ENCODE measurements around the gene RBFOX1.

RBFOX1 gene

DNA sequence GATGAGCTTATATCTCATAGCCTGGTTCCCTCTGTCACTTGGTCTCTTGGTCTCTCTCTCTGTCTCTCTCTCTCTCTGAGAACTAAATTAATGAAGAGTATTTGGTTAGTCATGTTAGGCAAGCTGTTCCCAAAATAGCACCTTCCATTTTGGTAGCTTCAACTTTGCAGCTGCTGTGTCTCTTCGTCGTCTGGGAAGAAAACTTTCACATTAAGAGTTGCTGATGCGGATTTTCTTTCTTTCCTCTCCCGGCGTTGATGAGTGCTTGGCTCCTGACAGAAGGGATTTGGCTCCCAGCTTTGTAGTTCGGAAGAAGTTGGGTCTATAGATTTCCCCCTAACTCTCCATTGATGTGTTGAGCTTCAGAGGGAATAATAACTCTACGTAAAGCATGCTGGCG is at the start of gene RBFOX1:
Gene RBFOX1 (plus strand): TSS at position 235 of the 400 bp plus-strand sequence.
- no peak for DNase-seq

DNA sequence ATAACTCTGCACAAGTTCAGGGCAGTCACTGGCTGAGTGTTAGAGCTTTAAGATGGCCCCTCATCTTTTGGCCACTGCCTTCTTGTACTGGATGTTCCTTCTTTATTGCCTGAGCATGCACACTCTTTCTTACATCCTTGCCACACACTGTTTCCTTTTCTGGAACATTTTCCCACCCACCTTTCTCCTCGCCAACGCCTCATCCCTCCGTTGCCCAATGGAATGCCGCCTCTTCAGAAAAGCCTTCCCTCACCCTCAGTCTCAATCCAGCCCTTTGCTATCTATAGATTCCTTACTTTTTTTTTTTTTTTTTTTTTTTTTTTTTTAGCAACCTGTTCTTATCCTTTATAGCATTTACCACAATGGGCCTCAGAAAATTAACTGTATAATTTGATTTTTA is 47.9 kb upstream of the RBFOX1 start:
- DNase-seq, result no peak

DNA sequence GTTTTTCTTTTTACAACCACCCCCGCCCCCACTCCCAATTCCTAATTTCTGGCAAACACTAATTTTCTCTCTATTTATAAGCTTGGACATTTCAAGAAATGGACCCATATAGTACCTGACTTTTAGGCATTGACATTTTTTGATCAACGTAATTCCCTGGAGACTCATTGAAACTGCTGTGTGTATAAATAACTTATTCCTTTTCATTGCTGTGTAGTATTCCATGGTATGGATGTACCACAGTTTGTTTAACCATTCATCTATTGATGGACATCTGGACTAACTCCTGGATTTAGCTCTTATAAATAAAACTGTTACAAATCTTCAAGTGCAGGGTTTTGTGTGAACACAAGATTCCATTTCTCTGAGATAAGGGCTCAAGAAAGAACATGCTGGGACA is 47.1 kb upstream of the RBFOX1 start:
- no peak for DNase-seq

DNA sequence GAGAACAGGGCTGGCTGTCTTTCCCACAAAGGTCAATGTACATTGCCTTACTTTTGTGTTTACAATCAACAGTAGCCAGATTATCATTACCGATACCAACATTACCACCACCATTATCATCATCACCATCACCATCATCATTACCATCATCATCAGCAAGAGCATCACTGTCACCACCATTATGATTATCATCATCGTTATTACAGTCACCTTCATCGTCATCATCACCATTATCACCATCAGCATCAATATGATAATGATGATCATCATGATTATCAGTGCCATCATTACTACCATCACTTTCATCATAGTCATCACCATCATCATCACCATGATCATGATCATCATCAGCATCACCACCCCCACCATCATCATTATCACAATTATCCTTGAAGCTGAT is 43.3 kb upstream of the RBFOX1 start:
- no peak for DNase-seq

DNA sequence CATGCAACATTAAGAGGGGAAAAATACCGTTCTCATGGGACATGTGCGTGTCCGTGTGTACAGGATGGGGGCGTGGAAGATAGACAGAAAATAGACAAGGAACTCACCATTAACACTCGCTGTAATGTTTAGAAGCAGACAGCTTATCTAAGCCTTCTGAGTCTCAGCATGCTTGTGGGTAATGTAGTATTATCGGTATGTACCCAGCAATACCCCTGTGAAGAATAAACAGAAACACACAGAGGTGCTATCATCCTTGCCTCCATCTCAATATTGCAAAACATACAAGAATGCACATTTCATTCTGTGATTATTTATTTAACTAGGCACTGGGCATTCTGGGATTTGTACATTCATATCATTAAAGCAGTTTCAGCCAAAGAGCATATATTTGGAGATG is 42.0 kb upstream of the RBFOX1 start:
- DNase-seq, result no peak

DNA sequence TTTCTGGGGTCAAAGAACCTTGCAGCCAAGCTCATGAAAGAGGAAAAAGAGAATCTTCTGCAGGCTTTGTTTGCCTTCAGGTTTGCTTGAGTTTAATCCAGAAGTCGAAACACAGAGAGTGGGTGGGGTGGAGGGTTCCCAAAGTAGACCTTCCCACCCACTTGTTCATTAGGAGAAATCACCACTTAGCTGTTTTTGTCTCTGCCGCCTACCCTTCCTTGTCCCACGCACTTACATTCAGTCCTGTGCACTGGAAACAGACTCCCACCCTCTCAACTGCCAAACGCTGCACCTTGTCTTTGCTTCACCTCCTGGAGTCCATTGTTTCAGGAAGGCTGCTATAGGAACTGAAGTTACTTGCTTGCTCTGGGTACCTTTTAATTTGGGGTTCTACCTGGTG is 38.6 kb upstream of the RBFOX1 start:
- no peak for DNase-seq

DNA sequence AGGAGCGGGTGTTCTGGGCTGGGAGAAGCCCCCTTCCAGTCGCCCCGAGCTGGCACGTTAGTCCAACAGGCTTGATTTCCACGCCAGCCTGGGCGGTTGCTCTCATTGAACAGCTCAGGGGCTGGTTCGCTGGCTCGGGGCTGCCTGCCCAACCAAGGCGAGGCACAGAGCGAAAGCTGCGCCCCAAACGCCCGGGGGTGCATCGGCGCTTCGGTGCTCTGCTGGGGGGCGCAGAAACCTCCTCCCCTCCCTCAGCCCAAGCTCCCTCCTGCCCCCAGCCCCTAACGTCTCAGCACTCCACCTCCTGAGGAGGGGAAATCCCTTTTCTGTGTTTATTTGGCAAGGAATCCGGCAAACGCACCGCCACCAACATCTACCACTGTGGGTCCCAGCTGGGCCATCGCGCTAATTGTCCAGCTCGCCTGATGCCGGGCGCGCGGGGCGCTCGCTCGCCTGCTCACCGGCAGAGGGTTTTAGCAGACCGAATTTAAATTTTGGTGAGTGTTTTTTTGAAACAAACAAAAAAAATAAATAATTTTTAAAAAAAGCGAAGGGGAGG is 29.5 kb upstream of the RBFOX1 start:
- no peak for DNase-seq

DNA sequence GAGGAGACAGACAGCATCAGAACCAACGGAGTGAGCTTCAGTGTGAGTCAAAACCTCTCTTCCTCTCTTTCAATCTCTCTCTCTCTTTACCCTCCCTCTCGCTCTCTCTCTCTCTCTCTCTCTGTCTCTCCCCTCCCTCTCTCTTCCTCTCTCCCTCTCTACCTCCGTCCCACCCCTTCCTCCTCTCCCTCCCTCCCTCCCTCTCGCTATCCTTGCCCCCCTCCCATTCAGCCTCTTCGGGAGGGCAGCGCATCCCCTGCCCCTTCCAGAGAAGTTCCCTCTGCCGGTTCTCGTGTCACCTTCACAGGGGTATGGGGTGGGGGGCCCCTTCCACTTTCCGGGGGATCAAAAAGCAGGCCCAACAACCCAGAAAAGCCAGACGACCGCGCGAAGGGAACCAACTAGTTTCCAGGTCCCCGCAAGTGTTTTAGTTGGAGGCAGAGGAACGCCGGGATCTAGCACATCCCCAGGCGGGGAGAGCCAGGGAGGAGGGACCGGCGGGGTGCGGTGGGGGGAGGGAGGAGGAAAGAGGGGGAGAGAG is 28.9 kb upstream of the RBFOX1 start:
- DNase-seq, result no peak

DNA sequence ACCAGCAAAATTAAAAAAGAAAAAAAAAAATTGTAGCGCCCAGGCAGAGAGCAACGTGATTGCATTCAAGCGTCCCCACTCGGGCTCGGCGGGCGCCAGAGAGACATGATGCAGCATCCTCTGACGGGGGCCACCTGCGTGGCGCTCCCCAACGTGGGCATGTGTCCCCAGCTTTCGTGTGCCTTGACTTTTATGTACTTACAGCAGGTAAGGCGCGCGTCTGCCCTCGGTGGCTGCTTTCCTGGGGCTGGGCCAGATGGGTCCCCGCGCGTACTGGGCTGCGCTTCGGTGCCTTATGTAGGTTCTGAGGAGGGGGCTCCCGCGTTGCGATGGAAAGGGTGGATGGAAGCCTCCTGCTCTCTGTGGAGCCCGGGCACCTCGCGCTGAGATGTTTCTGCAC is 28.4 kb upstream of the RBFOX1 start:
- DNase-seq, result no peak

DNA sequence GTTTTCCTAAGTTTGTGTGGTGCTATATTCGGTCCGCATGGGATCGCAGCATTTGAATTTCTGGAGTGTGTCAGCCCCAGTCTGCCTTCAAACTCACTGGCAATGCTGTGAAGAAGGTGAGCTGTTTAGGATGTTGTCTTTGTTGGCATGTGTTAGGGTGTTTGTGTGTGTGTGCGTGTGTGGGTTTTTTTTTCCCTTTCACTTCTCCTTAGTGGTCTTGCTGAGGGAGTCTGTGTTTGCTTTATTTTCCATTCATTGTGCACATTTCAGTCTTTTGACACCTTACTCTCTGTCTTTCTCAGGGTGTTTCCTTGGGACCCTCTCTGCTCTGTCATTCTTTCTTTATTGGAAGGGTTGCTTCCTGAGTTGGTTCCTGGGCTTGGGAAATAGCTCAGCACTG is 27.7 kb upstream of the RBFOX1 start:
- no peak for DNase-seq

DNA sequence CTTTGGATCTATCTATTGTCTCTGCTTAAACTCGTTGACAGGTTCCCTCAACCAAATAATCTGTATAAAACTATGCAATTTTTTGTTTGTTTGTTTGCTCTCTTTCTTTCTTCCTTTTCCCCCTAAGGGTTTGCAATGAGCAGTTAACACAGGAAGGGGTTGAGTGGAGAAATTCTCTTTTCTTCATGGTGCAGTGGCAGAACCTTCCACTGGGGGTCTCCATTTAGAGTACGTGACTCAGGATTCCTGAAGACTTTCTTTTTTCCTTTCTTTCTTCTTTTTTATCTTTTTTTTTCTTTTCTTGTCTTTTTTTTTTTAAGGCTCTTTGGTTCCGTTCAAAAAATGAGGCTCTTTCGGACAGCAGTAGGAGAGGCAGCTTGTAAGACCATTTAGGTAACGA is 19.5 kb upstream of the RBFOX1 start:
- DNase-seq, result no peak

DNA sequence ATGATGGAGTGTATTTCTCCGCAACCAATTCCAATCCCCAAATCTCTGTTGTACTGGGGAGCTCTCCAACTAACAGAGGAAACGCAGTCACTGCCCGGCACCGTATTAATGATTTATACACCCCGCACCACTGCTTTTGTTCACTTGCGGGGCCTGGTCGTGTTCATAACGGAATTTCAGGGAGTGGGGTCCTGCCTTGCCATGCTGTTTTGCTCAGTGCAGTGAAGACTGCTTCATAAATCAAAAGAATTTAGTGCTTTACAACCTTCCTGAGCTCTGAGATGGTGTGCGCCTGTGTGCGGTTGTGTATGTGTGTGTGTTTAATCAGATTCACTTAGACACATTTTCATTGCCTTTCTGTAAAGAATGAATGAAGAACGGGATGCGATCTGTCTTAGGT is 18.5 kb upstream of the RBFOX1 start:
- no peak for DNase-seq

DNA sequence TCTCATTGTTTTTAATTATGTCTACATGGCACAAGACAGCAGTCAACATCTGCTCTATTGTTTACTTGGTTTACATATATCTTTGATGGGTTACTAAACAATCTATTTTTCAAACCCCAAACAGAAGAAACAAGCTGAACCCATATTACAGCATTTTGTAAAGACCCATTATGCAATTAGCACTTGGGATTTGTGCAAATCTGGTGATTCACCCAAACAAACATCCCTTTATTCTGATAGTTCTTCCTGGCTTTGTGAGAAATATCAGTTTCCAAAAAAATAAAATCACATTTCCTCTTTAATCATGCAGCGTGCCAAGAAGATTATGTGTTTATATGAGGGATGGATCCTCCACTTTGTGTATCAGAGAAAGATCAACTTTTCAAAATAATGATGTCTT is 16.8 kb upstream of the RBFOX1 start:
- no peak for DNase-seq

DNA sequence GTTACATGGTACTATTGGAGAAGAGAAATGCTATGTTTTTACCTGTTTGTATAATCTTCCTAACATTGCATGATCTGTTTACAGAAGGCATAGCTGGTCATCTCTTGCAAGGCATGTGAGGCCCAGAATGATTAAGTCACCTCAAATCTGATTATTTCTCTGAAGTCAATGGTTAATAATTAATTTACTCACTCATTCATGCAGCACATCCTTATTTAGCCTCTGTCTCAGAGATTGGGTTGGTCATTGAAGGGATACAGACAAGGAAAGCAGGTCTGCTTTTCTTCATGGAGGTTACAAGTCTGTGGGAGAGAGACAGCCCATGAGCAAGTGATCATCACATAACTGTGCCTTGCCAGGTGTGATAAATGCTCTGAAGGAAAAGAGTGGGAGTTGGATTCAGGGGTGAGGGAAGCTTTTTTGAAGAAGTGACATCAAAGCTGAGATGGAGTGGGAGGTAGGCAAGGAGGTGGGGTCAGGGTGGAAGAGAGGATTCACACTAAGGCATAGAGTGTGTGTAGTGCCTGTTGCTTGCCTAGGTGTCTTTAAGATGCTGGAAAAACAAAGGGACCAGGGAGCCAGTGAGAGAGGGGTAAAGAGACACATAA is 16.3 kb upstream of the RBFOX1 start:
- DNase-seq, result no peak

DNA sequence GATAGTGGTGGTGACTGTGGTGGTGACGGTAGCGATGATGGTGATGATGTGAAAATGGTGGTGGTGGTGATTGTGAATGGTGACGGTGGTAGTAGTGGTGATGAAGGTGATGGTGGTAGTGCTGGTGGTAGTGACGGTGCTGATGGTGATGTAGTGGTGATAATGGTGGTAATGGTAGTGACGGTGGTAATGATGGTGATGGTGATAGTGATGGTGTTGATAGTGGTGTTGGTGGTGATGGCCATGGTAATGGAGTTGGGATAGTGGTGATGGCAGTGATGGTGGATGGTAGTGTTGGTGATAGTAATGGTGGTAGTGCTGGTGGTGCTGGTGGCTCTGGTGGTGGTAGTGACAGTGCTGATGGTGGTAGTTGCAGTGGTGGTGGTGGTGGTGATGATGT is 14.7 kb upstream of the RBFOX1 start:
- no peak for DNase-seq

DNA sequence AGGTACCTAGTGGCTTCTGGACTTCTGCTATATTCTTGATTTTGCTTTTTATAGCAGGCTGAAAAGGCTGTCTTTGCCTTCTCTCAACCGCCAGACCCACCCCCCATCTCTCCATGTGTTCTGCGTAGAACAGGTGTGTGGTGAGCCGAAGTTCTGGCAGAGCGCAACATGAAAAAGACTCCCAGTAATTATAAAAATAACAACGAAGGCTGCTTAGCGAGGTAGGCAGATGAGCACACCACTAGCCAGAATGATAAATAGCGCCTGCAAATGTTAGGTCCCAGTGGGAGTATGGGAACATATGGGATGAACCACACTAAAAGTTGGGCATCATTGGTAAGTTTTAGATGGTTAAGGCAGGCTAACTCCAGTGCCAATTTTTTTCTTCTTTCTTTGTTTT is 14.0 kb upstream of the RBFOX1 start:
- no peak for DNase-seq

DNA sequence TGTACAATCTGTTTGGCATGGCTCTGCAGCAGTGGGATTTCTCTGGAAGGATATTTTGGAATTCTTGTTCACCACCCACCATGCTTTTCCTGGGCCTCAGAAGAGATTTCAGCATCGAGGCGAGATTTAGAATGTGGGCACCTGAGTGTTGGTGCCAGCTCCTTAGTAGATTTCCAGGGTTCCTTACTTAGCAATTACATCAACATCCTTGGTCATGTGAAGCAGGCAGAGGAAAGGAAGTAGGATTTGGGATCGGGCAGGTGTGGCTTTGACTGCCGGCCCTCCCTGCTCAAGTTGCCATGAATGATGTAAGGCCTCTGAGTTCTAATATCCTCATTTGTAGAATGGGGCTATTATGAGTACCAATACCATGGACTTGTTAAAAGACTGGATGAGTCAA is 13.1 kb upstream of the RBFOX1 start:
- DNase-seq, result no peak

DNA sequence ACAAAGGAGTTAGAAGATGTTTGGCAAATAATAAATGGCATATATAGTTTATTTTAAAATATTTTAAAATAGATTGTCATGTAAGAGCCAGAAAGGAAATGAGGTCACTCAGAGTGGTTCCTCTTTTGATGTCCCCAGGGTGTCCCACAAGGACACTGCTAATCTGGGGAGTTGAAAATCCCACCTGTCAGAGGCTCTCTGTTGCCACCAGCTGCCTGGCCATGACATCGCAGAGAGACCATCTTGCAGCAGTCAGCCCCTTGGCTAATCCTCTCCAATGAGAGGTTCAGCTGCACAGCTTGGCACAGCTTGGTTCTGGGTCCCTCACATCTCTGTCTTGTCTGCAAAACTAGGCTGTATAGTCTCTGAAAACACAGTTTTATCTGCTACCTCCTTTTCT is 11.0 kb upstream of the RBFOX1 start:
- no peak for DNase-seq

DNA sequence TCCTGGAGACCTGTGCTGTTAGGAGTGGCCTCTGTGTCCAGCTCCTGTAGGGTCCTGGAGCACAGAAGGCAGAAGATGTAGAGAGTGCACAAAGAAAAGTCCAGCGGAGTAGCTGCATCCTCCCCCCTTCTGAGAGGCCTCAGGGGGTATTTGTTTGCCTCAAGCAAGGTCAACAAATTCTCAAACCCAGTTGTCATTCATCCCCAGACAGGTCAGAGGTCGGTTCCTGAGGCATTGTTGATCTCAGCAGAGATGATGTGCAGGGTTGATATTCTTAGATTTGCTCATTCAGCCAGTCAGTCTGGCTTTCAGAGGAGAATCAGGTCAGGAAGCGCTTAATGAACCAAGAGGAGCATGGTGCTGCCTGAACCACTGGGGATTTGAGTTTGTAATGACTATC is 8.3 kb upstream of the RBFOX1 start:
- DNase-seq, result no peak

DNA sequence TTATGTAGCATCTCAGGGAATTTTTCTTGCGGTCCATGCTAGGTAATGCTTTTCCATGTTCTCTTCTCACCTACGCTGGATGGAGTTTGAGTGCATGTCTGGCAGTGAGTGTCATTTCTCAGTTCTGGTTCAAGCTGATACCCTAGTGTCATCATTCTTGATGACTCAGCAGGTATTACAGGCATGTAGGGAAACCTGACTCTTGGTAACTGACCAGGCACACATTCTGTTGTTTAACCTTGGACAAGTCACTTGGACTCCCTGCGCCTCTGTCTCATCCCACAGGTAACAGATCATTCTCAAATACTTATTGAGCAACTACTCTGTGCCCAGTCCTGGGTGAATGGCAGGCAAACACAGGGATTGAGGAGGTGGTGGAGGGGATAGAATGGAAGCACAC is 6.8 kb upstream of the RBFOX1 start:
- no peak for DNase-seq

DNA sequence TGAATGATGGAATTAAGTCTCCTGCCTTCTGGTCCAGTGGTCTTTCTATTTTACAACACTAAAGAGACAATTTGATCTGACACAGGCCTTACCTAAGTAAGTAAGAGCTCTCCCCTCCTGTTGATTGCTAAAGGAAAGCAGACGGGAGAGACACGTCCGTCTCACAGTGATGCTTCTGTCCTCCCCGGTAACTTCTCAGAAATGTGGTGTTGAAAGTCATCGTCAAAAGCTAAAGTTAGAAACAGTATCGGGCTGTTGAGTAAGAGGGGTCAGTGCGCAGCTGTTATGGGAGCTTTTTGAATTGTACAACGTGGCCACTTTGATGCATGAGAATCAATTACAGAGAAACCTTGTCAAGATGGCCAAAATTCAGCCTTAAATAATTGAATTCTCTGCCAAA is 1.9 kb upstream of the RBFOX1 start:
- no peak for DNase-seq

DNA sequence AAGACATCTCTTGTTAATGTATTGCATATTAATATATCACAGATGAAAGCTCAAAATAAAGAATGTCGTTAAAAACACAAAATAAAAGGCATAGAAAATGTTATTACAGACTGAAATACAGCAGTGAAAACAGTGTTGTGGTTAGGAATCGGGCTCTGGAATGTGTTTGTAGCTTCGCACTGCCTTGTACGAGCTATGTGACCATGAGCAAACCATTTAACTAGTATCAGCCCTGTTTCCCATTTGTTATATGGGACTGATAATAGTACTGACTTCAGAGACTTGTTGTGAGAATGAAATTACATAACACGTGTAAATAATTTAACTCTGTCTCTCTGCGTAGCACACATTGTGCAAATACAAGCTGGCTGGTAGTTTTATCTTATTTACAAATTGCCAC is 648 bp upstream of the RBFOX1 start:
- DNase-seq, result no peak

DNA sequence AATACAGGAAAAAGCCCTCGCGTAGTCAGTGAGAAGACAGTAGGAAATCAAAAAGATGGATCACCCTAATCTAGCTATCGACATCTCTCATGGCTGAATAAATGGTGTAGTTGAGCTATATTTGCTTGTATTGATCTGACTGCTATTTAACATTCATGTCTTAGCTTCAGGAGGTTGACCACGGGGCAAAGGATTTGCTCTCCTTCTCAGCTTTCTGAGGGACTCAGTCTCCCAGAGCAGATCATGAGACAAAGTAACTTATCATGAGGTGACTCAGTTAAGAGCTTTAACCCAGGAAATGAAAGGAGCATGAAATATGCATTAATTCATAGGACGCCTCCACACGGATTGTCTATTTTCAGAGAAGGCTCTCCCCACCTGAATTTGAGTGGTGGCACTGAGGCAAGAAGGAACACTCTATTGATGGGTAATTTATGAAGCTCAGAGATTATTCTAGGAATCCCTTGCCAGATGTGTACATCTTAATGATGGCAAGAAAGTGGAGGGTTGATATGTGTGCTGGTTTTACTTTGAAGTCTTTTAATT is 608 bp downstream of the RBFOX1 start:
- no peak for DNase-seq

DNA sequence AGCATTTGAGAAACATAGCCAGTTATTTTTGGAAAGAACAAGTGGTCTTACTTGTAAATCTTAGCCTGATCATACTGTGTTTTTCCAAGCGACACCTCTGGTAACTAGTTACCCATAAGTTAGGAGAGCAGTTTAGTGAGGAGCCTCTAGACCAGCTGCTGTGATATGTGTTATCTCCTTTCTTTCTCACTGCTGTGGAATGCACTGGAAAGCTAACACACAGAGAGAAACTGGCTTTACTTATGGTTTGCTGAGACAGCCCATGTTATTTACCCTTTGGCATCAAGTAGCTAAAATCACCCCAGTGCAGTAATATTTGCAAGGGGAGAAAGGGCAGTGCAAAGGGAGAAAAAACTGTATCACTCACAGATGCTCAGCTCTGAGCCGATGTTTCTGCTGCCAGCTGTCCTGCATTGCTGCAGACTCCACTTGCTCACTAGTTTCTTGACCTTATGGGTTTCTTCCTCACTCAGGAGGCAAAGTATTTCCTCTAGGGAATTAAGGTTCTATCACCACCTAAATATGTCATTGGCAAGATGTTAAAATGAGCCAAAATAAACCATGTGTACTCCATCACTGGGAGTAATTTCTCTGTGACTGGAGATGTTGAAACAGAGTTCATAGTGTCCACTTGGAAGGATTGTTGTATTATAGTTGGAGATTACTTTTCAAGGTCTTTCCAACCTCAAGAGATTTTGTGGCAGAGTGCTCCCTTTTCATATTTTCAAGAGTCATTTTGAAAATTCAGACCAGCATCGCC is 2.3 kb downstream of the RBFOX1 start:
- no peak for DNase-seq
